LNCaP clone FGC (cell line): ENCODE measurements around the gene RPL7L1.
"Not testable (repeated sequence)": the region's sequence is repeated elsewhere in the genome, so short reads cannot be mapped to it uniquely, and the experiment has no call there.

Source experiments
- DNase-seq: peaks from one replicate; pipeline ENCODE4 v3.0.0-alpha.2; 2011; ENCODE audit warnings: low read depth
- H3K4me3 ChIP-seq: 2 replicates; pipeline ENCODE4 v1.5.1; 2011; ENCODE audit warnings: mild to moderate bottlenecking, low read depth, low read length, control low read depth
- TF ChIP-seq, protein P1 (sequence below): IDR thresholded peaks from 2 replicates; pipeline ENCODE4 v1.5.1; 2012; ENCODE audit warnings: mild to moderate bottlenecking; ENCODE audit not compliant: control insufficient read depth, insufficient read depth; ENCODE audit errors: extremely low read depth

The RPL7L1 gene

GRCh38 chr6:42873313-42873712 is 6.1 kb upstream of the RPL7L1 start:
- DNase-seq = no peak
- TF ChIP-seq, protein P1, sequence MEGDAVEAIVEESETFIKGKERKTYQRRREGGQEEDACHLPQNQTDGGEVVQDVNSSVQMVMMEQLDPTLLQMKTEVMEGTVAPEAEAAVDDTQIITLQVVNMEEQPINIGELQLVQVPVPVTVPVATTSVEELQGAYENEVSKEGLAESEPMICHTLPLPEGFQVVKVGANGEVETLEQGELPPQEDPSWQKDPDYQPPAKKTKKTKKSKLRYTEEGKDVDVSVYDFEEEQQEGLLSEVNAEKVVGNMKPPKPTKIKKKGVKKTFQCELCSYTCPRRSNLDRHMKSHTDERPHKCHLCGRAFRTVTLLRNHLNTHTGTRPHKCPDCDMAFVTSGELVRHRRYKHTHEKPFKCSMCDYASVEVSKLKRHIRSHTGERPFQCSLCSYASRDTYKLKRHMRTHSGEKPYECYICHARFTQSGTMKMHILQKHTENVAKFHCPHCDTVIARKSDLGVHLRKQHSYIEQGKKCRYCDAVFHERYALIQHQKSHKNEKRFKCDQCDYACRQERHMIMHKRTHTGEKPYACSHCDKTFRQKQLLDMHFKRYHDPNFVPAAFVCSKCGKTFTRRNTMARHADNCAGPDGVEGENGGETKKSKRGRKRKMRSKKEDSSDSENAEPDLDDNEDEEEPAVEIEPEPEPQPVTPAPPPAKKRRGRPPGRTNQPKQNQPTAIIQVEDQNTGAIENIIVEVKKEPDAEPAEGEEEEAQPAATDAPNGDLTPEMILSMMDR = no peak
- H3K4me3 ChIP-seq = no peak overlapping the region

GRCh38 chr6:42877695-42878094 is 1.7 kb upstream of the RPL7L1 start:
- DNase-seq = no peak
- H3K4me3 ChIP-seq = no peak overlapping the region
- TF ChIP-seq, protein P1 = no peak

- H3K4me3 ChIP-seq = peak overlapping the region; percentile 98
- DNase-seq = not testable (repeated sequence)
Observed at GRCh38 chr6:42880240-42880817, 913 bp downstream of the RPL7L1 start.

DNA sequence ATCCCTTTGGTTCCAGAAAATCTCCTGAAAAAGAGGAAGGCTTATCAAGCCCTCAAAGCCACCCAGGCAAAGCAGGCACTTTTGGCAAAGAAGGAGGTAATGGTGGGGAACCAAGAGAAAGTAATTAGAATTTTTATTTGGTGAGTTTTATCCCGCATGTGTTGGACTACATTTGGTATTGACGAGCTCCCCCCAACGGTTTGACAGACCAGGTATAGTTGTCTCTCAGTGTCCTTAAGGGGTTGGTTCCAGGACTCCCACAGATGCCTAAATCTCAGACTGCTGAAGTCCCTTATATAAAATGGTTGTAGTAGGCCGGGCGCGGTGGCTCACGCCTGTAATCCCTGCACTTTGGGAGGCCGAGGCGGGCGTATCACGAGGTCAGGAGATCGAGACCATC is 1.5 kb downstream of the RPL7L1 start:
- TF ChIP-seq, protein P1 = 0 out of 2 replicates have a peak, but pooled peaks have one; percentile 4
- DNase-seq = not testable (repeated sequence)
- peak overlapping the region; percentile 98 for H3K4me3 ChIP-seq

DNA sequence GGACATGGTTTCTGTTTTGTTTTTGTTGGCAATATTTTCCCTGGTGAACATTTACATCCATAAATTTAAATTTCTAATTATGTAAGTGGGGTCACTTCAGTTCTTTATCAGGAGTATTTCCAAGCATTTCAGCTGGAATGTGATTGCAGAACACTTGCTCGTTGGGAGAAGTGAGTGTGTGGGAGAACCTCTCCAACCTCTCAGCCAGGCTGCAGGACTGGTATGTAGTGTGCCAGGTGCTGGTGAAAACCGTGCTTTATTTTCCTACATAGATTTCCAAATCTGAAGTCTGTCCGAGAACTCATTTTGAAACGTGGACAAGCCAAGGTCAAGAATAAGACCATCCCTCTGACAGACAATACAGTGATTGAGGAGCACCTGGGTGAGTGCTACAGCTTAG is 6.3 kb downstream of the RPL7L1 start:
- DNase-seq = no peak
- H3K4me3 ChIP-seq = no peak overlapping the region
- TF ChIP-seq, protein P1 = no peak

DNA sequence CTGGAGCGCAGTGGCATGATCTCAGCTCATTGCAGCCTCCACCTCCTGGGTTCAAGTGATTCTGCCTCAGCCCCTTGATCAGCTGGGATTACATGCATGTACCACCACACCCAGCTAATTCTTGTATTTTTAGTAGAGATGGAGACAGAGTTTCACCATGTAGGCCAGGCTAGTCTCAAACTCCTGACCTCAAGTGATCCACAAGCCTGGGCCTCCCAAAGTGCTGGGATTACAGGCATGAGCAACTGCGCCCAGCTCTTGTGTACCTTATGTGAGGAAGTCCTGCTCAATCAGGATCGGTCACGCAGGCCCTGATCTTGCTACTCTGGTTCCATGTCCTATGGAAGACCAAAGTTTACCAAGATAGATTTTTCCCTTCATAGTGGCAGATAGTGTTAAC is 8.8 kb downstream of the RPL7L1 start:
- DNase-seq = not testable (repeated sequence)

DNA sequence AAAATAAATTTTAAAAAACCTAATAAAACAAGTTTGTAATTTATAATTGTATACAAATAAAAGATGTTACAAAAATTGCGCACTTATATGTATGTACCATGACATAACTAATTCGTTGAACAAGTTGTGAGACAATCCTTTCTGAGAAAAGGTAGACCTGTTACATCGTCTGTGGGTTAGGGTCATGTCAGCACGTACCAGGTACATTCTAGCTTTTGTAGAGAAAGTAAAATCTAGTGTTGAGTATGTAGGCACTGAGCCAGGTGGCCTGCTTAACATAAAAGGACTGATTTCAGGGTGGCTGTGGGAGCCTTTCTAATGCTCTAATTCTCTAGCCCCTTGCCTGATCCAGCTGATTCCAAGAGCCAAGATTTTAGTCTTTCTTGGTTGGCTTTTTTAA is 10.4 kb downstream of the RPL7L1 start:
- DNase-seq = no peak
- TF ChIP-seq, protein P1 = no peak

More for the DNA sequence above, 8.8 kb downstream of the RPL7L1 start:
- not testable (repeated sequence) for H3K4me3 ChIP-seq

More for the DNA sequence above, 10.4 kb downstream of the RPL7L1 start:
- H3K4me3 ChIP-seq = peak overlapping the region; percentile 90
